Measurements from ENCODE around the gene GKN1.

The GKN1 gene

DNA sequence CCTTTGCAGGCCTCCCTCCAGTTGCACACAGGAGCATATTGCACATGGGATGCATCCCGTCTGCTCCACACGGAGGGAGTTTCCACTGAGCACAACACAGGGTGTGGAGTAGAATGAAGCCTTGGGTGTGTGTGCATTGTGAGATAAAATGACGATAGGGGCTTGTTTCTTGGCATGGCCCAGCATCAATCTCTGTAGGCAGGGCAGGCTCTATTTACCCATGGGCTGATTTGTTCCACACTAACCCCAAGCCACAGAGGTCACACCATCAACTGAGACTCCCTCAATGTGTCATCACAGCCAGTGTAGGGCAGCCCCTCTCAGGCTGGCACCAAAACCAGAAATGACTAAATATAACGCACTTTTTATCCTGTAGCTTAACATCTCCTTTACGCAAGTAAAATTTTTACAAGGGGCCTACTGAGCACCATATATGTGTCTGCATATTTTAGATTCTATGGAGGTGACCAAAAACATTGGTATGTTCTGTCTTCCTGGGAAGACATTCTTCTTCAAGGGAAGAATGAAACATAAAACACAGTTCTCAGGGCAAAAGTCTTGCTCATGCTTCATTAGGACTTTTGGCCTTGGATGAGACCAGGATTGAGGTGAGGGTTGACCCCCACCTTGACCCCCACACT lies 2.7 kb upstream of the GKN1 start:
- FAIRE-seq (no peak), DNase-seq (ENCODE audit: insufficient read length, low spot score) (no peak)
- TF ChIP-seq, protein P1, sequence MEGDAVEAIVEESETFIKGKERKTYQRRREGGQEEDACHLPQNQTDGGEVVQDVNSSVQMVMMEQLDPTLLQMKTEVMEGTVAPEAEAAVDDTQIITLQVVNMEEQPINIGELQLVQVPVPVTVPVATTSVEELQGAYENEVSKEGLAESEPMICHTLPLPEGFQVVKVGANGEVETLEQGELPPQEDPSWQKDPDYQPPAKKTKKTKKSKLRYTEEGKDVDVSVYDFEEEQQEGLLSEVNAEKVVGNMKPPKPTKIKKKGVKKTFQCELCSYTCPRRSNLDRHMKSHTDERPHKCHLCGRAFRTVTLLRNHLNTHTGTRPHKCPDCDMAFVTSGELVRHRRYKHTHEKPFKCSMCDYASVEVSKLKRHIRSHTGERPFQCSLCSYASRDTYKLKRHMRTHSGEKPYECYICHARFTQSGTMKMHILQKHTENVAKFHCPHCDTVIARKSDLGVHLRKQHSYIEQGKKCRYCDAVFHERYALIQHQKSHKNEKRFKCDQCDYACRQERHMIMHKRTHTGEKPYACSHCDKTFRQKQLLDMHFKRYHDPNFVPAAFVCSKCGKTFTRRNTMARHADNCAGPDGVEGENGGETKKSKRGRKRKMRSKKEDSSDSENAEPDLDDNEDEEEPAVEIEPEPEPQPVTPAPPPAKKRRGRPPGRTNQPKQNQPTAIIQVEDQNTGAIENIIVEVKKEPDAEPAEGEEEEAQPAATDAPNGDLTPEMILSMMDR (IDR thresholded peaks at IDR 0.05; ENCODE audit: insufficient read depth, missing control alignments) = no peak

- TF ChIP-seq, protein P1 (IDR thresholded peaks at IDR 0.05; ENCODE audit: insufficient read depth, missing control alignments) = no peak
- DNase-seq (ENCODE audit: insufficient read length, low spot score) (no peak), FAIRE-seq (no peak)
Observed at GRCh38 chr2:68974946-68975665, 670 bp downstream of the GKN1 start.

GRCh38 chr2:68975844-68976243 lies 1.4 kb downstream of the GKN1 start:
- no peak for FAIRE-seq
- DNase-seq (ENCODE audit: insufficient read length, low spot score) = no peak
- TF ChIP-seq, protein P1 (IDR thresholded peaks at IDR 0.05; ENCODE audit: insufficient read depth, missing control alignments) = no peak

GRCh38 chr2:68977453-68977852 lies 3.0 kb downstream of the GKN1 start:
- TF ChIP-seq, protein P1 (IDR thresholded peaks at IDR 0.05; ENCODE audit: insufficient read depth, missing control alignments) = no peak
- FAIRE-seq = no peak
- DNase-seq (ENCODE audit: insufficient read length, low spot score) = no peak

GRCh38 chr2:68978098-68978497 lies 3.7 kb downstream of the GKN1 start:
- FAIRE-seq (no peak), DNase-seq (ENCODE audit: insufficient read length, low spot score) (no peak)
- TF ChIP-seq, protein P1 (IDR thresholded peaks at IDR 0.05; ENCODE audit: insufficient read depth, missing control alignments) = no peak

- TF ChIP-seq, protein P1 (IDR thresholded peaks at IDR 0.05; ENCODE audit: insufficient read depth, missing control alignments) = no peak
- FAIRE-seq = no peak
- DNase-seq (ENCODE audit: insufficient read length, low spot score) = no peak
Observed at GRCh38 chr2:68980956-68981355, 6.5 kb downstream of the GKN1 start.

- no peak for DNase-seq (ENCODE audit: insufficient read length, low spot score)
- no peak for FAIRE-seq
- TF ChIP-seq, protein P1 (IDR thresholded peaks at IDR 0.05; ENCODE audit: insufficient read depth, missing control alignments) = no peak
Observed at GRCh38 chr2:68987021-68987503, 12.6 kb downstream of the GKN1 start.

Data from D721Med (cell line).